ENCODE measurements around the gene KCNH2. TPM values are rescaled to one million over a fixed set of nuclear protein-coding genes. Genes with fewer than 3 reads are reported as not detected.

KCNH2 gene
- total and polyA plus RNA-seq, 2 donors (not counting 1 experiment from before 2014, with no cell fraction given), result 0.86 to 2.7 TPM

DNA sequence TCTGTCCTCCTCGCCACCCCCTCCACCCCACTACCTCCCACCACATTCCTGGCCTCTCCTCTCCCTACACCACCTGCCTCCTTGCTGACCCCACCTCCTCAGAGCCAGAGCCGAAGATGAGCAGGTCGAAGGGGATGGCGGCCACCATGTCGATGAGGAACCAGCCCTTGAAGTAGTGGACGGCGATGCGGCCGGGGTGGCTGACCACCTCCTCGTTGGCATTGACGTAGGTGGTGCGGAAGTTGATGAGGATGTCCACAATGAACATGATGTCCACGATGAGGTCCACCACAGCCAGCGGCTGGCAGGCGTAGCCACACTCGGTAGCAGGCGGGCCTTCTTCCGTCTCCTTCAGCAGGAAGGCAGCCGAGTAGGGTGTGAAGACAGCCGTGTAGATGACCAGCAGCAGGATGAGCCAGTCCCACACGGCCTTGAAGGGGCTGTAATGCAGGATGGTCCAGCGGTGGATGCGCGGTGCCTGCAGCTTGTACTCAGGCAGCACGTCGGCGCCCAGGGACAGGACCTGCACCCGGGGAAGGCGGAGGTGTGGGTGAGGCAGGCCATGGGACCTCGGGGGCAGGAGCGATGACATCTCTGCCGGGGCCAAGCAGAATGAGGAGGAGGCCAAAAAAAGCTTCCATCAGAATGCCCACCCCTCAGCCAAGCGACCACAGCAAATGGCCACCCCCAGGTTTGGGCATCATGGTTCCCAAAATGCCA lies 25.6 kb downstream of the KCNH2 start:
- Histone ChIP-seq H2AFZ (ENCODE audit: insufficient read depth, low read depth, low read length, poor library complexity, severe bottlenecking) (no peak overlapping the region), H3K9ac (ENCODE audit: low read length) (no peak overlapping the region), H3K36me3 (replicated peaks in 1 of 2; ENCODE audit: control extremely low read depth in 1 of 2, control insufficient read depth in 1 of 2, extremely low read depth in 1 of 2, insufficient read depth in 2 of 2, low read length in 1 of 2) (no peaks in the 10 kb centered on the region), H3K4me2 (replicated peaks; ENCODE audit: low read depth, low read length, poor library complexity, severe bottlenecking) (no peak overlapping the region), H3K27ac (ENCODE audit: low read length in 2 of 2) (no peak overlapping the region), H3K9me3 (ENCODE audit: control extremely low read depth in 1 of 3, control insufficient read depth in 2 of 3, insufficient read depth in 1 of 3, low read length in 2 of 3) (no peaks in the 10 kb centered on the region), H3K4me3 (ENCODE audit: control extremely low read depth in 1 of 5, extremely low read depth in 1 of 5, insufficient read depth in 1 of 5, low read depth in 2 of 5, low read length in 4 of 5) (no peak overlapping the region), H4K20me1 (ENCODE audit: control insufficient read depth, insufficient read depth, low read length, poor library complexity, severe bottlenecking) (no peaks in the 10 kb centered on the region), H3K79me2 (ENCODE audit: control insufficient read depth, insufficient read depth, low read length) (no peaks in the 10 kb centered on the region), H3K4me1 (ENCODE audit: control insufficient read depth in 2 of 2, insufficient read depth in 2 of 2, low read length in 2 of 2) (no peaks in the 10 kb centered on the region), H3K27me3 (replicated peaks in 1 of 4; ENCODE audit: control extremely low read depth in 1 of 4, control insufficient read depth in 3 of 4, insufficient read depth in 4 of 4, low read length in 3 of 4) (peaks cover 0 to 21% (median 0%) of the 10 kb centered on the region in 4 experiments)
- H3K9me3 Mint-ChIP-seq (ENCODE audit: insufficient read depth), result no peaks in the 10 kb centered on the region
- no peaks in the 10 kb centered on the region for H3K4me1 Mint-ChIP-seq
- POLR2A ChIA-PET, result no interaction called here
- 90% methylated on average over 33 of the region's 33 CpGs for WGBS (ENCODE audit: insufficient coverage)
- ATAC-seq (ENCODE audit: low read depth) (no peak), DNase-seq (no peak)
- no peak overlapping the region for H3K27ac Mint-ChIP-seq
- peaks cover 42% of the 10 kb centered on the region for H3K27me3 Mint-ChIP-seq
- CTCF ChIA-PET, result no interaction called here
- intact Hi-C loops (cut with micrococcal nuclease), result no loop called here
- TF ChIP-seq EZH2 (IDR thresholded peaks at IDR 0.05; ENCODE audit: borderline replicate concordance, insufficient read depth, low read depth, low read length, poor library complexity, severe bottlenecking), result no peak
- no peak for TF ChIP-seq CTCF (IDR thresholded peaks at IDR 0.05)
- no peak overlapping the region for H3K4me3 Mint-ChIP-seq

DNA sequence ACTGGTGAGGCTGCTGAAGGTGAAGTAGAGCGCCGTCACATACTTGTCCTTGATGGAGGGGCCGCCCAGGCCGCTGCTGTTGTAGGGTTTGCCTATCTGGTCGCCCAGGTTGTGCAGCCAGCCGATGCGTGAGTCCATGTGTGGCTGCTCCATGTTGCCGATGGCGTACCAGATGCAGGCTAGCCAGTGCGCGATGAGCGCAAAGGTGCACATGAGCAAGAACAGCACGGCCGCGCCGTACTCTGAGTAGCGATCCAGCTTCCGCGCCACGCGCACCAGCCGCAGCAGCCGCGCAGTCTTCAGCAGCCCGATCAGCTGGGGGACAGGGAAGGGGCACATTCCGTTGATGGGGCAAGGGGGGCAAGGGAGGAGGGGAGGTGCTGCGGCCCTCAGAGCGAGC lies 26.6 kb downstream of the KCNH2 start:
- no peak overlapping the region for H2AFZ ChIP-seq (ENCODE audit: insufficient read depth, low read depth, low read length, poor library complexity, severe bottlenecking)
- H3K4me3 ChIP-seq (ENCODE audit: control extremely low read depth in 1 of 5, extremely low read depth in 1 of 5, insufficient read depth in 1 of 5, low read depth in 2 of 5, low read length in 4 of 5), result no peak overlapping the region
- intact Hi-C loops (cut with micrococcal nuclease), result no loop called here
- H4K20me1 ChIP-seq (ENCODE audit: control insufficient read depth, insufficient read depth, low read length, poor library complexity, severe bottlenecking), result no peaks in the 10 kb centered on the region
- Mint-ChIP-seq H3K27me3 (peaks cover 33% of the 10 kb centered on the region), H3K4me3 (no peak overlapping the region), H3K9me3 (ENCODE audit: insufficient read depth) (no peaks in the 10 kb centered on the region), H3K4me1 (no peaks in the 10 kb centered on the region), H3K27ac (no peak overlapping the region)
- no peak overlapping the region for H3K27ac ChIP-seq (ENCODE audit: low read length in 2 of 2)
- ATAC-seq (ENCODE audit: low read depth) (no peak), DNase-seq (no peak)
- H3K79me2 ChIP-seq (ENCODE audit: control insufficient read depth, insufficient read depth, low read length), result no peaks in the 10 kb centered on the region
- peaks cover 0 to 17% (median 0%) of the 10 kb centered on the region in 4 experiments for H3K27me3 ChIP-seq (replicated peaks in 1 of 4; ENCODE audit: control extremely low read depth in 1 of 4, control insufficient read depth in 3 of 4, insufficient read depth in 4 of 4, low read length in 3 of 4)
- H3K4me1 ChIP-seq (ENCODE audit: control insufficient read depth in 2 of 2, insufficient read depth in 2 of 2, low read length in 2 of 2), result no peaks in the 10 kb centered on the region
- H3K9me3 ChIP-seq (ENCODE audit: control extremely low read depth in 1 of 3, control insufficient read depth in 2 of 3, insufficient read depth in 1 of 3, low read length in 2 of 3), result no peaks in the 10 kb centered on the region
- POLR2A ChIA-PET, result no interaction called here
- CTCF ChIA-PET, result no interaction called here
- no peak overlapping the region for H3K9ac ChIP-seq (ENCODE audit: low read length)
- WGBS (ENCODE audit: insufficient coverage), result 97% methylated on average over 25 of the region's 28 CpGs
- TF ChIP-seq EZH2 (IDR thresholded peaks at IDR 0.05; ENCODE audit: borderline replicate concordance, insufficient read depth, low read depth, low read length, poor library complexity, severe bottlenecking) (no peak), CTCF (IDR thresholded peaks at IDR 0.05) (no peak)
- no peaks in the 10 kb centered on the region for H3K36me3 ChIP-seq (replicated peaks in 1 of 2; ENCODE audit: control extremely low read depth in 1 of 2, control insufficient read depth in 1 of 2, extremely low read depth in 1 of 2, insufficient read depth in 2 of 2, low read length in 1 of 2)
- H3K4me2 ChIP-seq (replicated peaks; ENCODE audit: low read depth, low read length, poor library complexity, severe bottlenecking), result no peak overlapping the region
